Stimulated activated CD8-positive, alpha-beta memory T cell treated with anti-CD3 and anti-CD28 coated beads, Interleukin-7, amount 100 ng/mL, for 4 hours (primary cell): ENCODE measurements around the gene MBOAT7.
A peak's percentile ranks its signal among the peaks of the same experiment; 100 is the strongest.
"Not testable (repeated sequence)": the region's sequence is repeated elsewhere in the genome, so short reads cannot be mapped to it uniquely, and the experiment has no call there.

Experiments
- DNase-seq, 2 donors: peaks; one replicate each; pipeline ENCODE4 v3.0.0-alpha.2; 2020; ENCODE audit warnings: low read depth in 2 of 2

The MBOAT7 gene, protein sequence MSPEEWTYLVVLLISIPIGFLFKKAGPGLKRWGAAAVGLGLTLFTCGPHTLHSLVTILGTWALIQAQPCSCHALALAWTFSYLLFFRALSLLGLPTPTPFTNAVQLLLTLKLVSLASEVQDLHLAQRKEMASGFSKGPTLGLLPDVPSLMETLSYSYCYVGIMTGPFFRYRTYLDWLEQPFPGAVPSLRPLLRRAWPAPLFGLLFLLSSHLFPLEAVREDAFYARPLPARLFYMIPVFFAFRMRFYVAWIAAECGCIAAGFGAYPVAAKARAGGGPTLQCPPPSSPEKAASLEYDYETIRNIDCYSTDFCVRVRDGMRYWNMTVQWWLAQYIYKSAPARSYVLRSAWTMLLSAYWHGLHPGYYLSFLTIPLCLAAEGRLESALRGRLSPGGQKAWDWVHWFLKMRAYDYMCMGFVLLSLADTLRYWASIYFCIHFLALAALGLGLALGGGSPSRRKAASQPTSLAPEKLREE

DNA sequence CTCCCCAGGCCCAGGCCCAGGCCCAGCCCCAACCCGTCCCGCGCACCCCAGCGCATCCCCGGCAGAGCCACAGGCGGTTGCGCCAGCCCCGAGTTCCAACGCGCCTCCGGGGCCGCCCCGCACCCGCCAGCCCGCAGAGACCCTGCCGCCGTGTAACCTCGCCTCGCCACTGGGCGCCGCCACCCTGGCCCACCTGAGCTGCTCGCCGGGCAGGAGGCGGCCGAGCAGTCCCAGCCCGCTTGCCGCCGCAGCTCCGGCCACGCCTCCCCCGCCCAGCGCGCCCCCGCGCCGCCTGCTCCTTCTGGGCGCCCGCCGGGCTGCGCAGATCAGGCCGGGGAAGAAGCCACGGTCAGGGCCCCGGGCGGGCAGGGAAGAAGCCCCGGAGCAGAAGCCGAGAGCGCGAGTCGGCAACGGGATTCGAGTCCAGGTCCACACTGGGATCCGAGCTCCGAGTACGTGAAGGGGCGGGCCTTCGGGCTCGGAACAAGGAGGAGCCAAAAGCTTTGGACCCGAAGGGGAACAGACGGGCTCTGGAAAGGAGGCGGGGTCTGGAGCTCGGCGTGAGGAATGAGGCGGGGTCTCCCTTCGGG is at the start of gene MBOAT7:
Gene MBOAT7, minus strand, starts transcription at position 436 of the 590 bp plus-strand sequence. CDS start 1,072 bp downstream, outside the sequence.
- peak in 1 of 2 donors; percentile 62 for DNase-seq

DNA sequence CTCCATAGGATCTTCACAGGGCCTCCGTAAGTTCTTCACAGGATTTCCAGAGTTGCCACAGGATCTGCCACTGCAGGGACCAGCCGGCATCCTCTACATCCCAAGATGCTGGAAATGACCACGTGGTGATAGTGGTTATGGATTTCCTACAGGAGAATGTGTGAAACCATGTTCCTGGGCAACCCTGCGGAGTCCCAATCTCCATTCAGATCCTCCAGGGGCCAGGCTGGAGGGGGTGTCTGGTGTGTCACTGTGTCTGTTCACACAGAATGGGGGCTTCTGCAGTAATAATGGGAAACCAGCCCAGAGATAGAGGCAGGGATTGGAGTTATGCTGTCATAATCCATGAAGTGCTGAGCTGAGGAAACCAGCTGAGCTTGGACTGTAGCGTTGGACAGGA is 44.6 kb upstream of the MBOAT7 start:
- no peak for DNase-seq

DNA sequence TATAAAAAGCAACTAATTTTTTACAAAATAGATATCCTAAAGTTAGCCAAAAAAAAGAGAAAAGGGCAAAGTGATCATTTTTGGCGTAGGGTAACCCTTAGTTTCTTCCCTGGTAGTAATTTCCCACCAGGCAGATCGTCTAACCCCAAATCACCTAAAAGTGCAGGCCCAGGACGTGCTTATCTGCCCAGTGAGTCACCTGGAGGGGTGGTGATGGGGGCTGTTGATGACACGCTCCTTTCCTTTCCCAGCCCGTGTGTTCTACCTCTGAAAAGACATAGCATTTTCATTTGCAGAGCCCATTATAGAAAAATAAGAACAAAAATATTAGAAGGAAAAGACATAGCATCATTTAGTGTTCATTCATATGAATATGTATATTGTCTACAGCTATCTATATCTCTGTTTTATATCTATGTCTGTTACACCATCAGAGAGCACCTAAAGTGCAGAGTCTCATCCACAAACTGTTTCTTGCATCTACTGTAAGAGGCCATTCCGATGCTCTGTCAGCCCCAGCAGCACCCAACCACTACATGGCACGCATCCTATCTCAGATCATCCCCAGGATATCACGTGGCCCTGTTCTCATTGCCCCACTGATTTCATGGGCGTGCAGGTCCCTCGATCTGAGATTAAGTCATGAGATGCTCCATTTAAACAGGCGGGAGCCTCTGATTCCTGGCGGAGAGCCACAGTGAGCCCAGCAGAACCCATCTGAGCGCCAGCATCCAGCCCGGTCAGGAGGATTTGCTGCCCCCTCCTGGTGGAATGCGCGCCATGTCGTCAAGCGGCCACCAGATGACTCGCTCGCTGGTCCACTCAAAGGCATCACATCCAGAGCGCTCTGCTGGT is 41.9 kb upstream of the MBOAT7 start:
- DNase-seq: peak; percentile 68 to 71

DNA sequence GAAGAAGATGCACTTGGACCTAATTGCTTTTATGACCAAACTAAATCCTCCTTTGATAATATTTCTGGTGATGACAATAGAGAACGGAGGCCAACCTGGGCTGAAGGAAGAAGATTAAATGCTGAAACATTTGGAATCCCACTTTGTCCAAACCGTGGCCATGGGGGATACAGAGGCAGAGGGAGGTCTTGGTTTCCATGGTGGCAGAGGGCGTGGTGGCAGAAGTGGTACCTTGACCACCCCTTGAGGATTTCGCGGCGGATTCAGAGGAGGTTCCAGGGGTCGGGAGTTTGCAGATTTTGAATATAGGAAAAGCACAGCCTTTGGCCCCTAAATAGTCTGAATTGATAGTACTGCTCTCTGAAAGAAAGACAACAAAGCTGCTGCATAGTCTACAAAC is 40.7 kb upstream of the MBOAT7 start:
- no peak for DNase-seq

DNA sequence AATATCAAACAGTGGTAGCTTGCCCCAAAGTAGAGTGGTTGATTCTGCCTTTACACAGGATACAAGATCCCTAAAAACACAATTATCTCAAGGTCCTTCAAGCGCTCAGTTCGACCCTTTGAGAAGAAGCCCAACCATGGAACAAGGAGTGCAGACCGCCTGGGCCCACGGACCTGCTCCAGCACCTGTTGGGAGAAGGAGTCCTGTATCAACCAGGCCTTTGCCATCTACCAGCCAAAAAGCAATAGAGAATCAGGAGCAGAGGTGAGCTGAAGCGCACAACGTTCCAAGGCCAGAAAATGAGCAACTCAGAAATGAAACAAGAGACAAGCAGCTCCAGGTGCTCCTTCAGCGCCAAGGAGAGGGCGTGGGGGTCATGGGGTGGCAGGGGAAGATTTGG is 39.8 kb upstream of the MBOAT7 start:
- DNase-seq: no peak

DNA sequence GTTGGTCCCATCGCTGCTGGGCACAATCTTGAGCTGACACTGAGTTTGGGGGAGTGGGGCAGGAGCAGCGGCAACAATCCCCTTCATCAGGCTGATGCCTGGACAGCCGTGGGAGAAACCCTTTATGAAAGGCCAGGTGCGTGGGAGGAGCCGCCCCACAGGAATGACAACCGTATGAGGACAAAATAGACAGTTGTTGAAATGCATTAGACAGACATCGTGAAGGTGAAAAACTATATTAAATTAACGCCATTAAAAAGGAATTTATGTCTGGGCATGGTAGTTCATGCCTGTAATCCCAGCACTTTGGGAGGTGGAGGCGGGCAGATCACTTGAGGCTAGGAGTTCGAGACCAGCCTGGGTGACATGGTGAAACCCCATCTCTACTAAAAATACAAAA is 35.2 kb upstream of the MBOAT7 start:
- DNase-seq: not testable (repeated sequence)

DNA sequence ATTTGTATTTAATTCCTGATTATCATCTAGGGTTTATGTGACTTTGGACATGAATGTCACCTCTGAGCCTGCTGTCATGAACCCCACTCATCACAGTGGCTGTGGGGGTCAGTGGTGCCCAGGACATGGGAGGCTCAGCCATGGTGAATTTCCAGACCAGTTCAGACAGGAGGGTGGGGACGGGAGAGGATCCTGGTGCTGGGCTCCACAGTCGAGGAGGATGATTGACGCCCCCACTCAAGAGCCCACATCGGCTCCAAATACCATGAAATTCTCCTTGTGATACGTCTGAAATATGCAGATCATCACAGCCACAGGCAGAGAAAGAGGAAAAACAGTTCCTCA is 34.5 kb upstream of the MBOAT7 start:
- DNase-seq: not testable (repeated sequence)

DNA sequence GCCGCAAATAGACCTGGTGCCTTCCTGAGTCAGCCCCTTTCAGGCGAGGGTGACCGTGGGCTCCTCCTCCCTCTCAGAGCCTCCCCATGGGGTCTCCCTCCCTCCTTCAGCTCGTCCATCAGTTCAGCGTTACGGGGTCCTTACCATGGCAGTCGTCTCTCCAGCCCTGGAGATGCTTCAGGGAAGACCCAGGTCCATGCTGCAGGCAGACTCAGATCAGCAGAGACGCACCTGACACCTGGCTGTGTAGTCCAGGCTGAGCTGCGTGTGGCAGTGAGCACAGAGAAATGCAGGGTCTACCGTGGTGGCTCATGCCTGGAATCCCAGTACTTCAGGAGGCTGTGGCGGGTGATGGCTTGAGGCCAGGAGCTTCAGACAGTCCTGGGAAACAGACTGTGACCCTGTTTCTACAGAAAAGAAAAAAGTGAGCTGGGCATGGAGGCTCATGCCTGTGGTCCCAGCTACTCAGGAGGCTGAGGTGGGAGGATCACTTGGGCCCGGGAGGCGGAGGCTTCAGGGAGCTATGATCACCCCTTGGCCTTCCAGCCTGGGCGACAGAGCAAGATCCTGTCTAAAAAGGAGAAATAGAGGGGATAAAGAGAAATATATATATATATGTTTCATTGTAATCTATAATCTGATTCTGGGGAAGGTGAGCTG is 34.0 kb upstream of the MBOAT7 start:
- DNase-seq: not testable (repeated sequence)

DNA sequence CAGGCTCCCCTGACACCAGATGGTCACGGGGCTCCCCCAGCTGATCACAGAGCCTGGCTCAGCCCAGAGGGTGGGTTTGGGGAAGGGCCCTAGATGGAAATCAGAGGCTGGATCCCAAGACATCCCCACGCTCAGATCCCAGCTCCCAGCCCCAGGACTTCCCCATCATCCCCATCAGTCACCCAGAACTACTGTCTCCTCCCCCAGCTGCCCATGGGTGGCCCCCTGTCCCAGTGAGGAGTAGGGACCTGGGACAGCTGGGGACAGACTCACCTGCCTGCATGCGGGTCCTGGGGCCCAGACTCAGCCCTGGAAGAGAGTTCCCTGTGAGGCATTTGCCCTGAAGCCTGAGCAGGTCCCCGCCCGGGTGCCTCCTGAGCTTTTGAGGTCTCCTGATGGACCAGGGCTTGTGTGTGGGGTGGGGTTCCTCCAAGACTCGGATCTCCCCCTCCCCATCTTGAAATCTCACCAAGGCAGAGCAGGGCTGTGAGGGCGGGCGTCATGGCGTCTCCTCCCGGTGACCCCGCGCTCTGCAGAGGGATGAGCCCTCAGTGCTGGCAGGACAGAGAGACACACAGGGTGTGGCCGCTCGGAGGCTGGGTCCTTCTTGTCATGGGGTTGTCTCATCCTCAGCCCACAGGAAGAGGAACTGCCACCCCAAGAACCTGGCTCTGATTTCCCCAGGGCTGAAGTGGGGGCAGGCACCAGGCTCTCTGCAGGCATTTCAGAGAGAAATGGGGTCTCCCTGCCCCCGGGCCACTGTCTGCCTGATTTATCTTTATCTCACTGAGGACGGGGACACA is 33.3 kb upstream of the MBOAT7 start, which contains the start of gene LILRB3:
Gene LILRB3, minus strand, starts transcription at position 534 of the 803 bp plus-strand sequence. Its CDS starts 31 bp downstream, at position 503.
- not testable (repeated sequence) for DNase-seq

DNA sequence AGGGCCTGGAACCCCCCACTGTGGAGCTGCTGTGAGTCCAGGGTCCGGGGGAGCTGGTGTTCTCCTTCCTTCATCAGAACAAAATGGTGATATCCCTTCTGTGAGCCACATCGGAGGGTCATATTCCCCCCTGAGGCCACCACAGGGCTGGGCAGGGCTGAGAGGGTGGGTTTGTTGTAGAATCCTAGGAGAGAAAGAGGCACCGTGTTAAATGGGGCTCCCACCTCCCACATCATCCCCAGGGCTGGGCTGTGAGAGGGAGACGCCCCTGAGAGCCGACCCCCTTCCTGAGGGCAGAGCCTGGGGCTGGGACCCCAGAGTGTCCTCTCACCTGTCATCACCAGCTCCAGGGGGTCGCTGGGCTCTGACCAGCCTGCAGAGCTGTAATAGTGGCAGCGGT is 32.6 kb upstream of the MBOAT7 start:
- not testable (repeated sequence) for DNase-seq

DNA sequence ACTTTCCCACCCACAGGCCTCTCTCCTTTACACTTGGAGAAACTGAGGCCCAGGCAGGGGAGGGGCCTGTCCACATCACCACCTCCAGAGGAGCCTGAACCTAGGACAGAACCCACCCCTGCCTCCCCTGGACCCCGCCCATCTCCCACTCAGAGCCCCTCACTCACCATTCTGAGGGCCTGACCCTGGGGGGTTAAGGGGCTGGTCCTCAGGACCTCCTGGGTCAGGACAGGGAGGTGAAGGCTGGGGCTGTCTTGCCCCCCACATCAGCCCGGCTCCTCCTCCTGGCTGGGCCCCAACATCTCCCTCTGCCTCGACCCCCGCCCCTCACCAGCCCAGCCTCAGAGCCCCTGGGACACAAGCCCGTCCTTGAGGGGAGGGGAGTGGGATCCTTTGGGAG is 30.3 kb upstream of the MBOAT7 start:
- not testable (repeated sequence) for DNase-seq

DNA sequence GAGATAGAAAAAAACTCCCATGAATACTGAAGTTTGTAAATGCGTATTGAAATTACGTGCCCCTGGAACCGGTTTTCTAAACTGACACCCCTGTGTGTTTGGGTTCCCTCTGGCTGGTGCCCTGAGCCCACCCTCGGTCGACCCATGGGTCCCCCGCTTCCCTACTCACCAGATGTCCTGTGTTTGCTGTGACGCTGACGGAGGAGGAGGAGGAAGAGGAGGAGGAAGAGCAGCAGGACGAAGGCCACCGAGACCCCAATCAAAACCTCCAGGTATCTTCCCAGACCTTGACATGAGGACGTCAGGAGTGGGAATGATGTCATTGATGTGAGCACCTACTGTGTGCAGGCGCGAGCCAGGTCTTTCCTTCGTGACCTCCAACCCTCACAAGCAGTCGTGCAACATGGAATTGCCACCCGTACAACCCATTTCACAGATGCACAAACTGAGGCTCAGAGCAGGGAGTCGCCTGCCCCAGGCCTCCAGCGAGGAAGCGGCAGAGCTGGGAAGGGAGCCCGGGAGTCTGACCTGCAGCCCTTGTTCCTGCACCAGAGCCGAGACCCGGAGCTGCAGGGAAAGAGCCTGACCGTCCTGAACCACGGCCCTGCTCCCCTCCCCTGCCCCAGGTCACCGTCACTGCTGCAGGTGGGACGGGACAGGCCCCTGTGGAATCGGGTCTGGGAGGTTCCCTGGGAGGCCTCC is 29.7 kb upstream of the MBOAT7 start:
- no peak for DNase-seq

DNA sequence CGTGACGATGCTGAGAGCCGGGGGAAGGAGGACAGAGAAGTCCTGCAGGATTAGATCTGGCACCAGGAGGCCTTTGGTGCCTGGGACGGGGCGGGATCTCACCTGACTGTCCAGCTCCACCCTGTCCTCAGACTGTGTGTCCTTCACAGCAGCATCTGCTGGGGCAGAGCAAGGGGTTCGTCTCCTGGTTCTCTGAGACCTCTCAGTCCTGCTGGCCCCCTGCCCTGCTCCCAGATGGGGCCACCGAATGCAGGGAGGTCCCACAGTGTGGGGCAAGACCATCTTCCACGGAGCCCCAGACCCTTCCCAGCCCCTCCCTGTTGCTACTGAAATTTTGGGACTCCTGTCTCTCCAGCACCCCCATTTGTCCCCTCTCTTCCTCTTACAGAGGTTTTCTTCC is 28.9 kb upstream of the MBOAT7 start:
- DNase-seq: no peak

DNA sequence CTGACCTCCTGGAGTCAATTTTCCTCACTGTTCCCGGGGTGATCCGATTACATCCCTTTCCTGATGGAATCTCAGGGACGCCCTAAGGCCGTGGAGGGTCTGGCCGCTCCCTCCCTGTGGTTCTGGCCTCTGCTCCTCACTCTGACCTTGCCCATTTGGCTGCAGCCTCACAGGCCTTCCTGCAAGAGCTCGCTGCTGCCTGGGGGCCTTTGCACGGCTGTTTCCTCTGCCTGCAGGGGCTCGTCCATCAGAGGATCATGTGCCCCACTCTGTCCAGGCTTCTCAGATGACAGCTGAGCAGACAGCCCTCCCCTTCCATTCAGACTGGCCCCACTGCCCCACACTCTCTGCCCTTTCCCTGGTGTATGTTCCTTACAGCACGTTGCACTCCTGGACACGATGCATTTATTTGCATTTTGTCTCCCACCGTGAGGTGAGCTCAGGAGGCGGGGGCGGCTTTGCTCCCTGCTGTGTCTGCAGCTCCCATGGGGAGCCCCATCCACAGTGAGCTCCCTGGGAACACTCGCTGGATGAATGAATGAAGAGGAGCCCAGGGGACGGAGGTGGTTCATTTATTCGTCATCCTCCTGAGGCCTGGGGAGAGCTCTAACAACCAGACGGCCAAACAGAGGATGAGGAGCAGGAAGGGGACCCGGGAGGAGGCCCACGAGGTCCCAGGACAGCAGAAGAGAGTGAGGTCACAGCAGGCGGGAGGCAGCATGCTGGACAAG is 28.3 kb upstream of the MBOAT7 start:
- DNase-seq: not testable (repeated sequence)

DNA sequence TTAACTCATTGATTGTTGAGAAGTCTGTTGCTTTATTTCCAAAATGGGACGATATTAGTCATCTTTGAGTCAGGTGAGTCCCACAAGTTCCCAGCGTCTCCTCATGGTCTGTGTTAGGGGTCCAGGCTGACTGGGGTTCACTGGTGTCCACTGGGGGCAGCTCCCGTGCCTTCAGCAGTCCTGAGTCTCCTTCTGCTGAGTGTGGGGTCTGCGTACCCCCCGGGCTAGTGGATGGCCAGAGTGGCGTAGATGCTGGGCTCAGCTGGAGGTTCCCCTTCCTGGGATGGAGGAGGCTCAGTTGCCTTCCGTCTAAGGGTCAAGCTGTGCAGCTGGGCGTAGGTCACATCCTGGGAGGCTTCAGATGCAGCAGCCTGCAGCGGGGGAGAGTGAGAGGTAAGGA is 27.5 kb upstream of the MBOAT7 start:
- DNase-seq: no peak

DNA sequence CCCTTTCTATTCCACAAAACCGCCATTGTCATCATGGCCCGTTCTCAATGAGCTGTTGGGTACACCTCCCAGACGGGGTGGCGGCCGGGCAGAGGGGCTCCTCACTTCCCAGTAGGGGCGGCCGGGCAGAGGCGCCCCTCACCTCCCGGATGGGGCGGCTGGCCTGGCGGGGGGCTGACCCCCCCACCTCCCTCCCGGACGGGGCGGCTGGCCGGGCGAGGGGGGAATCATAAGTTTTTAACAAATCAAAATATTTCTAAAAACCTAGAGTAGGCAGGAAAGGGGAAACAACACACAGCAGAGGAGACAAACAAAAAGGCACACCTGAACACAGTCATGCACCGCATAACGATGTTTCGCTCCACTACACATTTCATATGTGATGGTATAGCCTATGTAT is 25.4 kb upstream of the MBOAT7 start:
- not testable (repeated sequence) for DNase-seq

DNA sequence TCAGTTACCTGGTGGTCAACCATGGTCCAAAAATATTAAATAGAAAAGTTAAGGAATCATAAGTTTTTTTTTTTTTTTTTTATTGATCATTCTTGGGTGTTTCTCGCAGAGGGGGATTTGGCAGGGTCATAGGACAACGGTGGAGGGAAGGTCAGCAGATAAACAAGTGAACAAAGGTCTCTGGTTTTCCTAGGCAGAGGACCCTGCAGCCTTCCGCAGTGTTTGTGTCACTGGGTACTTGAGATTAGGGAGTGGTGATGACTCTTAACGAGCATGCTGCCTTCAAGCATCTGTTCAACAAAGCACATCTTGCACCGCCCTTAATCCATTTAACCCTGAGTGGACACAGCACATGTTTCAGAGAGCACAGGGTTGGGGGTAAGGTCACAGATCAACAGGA is 24.8 kb upstream of the MBOAT7 start:
- DNase-seq: not testable (repeated sequence)

DNA sequence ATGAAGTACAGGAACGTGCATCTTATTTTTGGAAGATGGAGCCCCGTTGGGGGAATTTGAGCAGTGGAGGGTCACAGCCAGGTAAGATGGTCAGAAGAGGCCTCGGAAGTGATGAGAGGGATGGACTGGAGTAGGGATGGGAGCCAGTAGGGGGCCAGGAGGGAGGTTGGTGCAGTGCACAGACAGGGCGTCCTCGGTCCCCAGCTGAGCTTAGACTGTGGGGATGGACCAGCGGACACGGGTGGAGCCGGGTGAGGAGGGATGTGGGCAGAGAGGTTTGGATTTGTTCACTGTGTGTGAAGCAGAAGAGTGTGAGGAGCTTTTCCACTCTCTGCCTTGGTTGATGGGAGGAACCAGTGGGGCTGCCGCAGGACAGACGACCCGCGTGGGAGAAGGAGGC is 21.9 kb upstream of the MBOAT7 start:
- DNase-seq: no peak

DNA sequence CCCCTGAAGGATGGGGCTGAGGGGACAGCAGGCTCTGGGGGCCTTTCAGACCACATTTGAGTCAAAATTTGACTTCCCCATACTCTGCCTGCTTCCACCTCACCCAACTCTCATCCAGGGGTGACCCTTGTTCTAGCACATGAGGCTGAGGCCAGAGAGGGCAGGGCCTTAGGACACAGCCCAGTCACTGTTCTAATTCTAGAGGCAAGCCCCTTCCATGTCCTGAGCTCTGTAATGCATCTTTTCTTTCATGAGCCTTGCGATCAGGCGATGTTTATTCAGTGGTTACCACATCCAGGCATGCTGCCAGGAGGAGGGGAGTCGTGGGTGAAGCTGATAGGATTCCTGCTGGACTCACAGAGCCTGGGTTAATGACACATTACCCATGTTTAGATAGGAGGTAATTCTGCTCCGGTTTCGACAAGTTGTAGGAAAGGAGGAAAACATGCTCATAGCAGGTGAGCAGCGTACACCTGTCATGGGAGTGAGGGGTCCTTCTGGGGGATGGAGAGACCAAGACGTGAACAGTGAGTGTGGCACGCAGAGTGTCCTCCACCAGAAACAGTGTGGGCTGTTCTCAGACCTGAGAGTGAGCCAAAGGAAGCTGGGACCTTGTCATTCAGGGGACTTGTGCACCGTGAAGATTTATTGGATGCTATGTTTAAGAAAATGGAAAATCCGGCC is 20.6 kb upstream of the MBOAT7 start:
- no peak for DNase-seq
